ENCODE data around the gene ULK2. TPM values are rescaled to one million over a fixed set of nuclear protein-coding genes. Genes with fewer than 3 reads are reported as not detected.

Gene ULK2
- total and polyA plus RNA-seq, 2 of the 13 experiments (the other 11 are each of a cell fraction or from before 2014, with no cell fraction given), result 0.01 TPM; not detected in 1

DNA sequence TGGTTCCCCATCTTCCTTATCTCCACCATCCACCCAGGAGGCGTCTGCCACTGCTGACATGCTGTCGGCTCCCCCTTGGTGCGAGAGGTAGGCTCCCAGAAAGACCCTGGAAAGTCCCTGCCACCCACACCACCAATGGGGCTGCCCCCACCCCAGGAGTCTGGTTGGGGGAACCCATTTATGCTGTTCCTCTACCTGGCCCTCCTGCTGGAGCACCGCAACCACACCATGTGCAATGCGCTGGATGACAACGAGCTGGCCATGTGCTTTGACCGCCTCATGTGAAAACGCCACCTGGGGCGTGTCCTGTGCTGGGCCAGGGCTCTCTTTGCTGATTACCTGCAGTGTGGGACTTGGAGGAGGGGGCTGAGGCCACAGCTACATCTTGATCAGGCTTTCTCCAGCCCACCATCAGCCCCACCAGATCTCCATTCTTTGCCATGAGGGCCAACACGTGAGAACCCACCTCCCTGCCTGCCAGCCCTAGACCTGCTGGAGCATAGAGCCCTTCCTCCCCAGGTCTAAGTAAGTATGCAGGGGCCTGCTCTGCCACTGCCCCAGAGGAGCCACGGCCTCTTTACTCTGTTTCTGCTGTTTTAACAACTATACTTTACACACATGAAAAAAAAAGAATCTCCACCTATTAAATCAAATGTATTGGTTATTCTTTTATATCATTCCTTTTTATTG is 111.8 kb downstream of the ULK2 start:
- H3K9ac ChIP-seq (ENCODE audit: insufficient read depth, low read depth, low read length), result no peak overlapping the region
- BruUV-seq (replicated peaks), result no TSS peak
- no peaks in the 10 kb centered on the region for H3K79me2 ChIP-seq (ENCODE audit: insufficient read depth, low read length)
- no peaks in the 10 kb centered on the region for H3K36me3 ChIP-seq (replicated peaks in 1 of 2; ENCODE audit: control insufficient read depth in 1 of 2, insufficient read depth in 2 of 2, low read length in 2 of 2)
- no peak overlapping the region for H3K4me3 ChIP-seq (replicated peaks in 1 of 3; ENCODE audit: insufficient read depth in 1 of 3, low read depth in 2 of 3, low read length in 3 of 3)
- H3K27ac ChIP-seq (ENCODE audit: extremely low read length, insufficient read depth, low read length), result no peak overlapping the region
- H3K27me3 ChIP-seq (ENCODE audit: control insufficient read depth in 1 of 2, insufficient read depth in 2 of 2, low read length in 2 of 2), result 0 out of 5 replicates have a peak, but pooled peaks cover 0 to 4% of the 10 kb centered on the region in 2 experiments
- no peak overlapping the region for H3K4me2 ChIP-seq (ENCODE audit: low read depth, low read length)
- intact Hi-C loops (cut with micrococcal nuclease; ENCODE audit: unreplicated experiment) (no loop called here), in situ Hi-C loops (cut with HindIII; ENCODE audit: extremely low pct_ligation_motif_present, low pct_unique_long_range_greater_than_20kb) (no loop called here)
- no peak for DNase-seq (ENCODE audit: low spot score)
- no peaks in the 10 kb centered on the region for H3K9me3 ChIP-seq (ENCODE audit: low read length)
- no peak for FAIRE-seq
- ChIA-PET POLR2A (no interaction called here), CTCF (ENCODE audit: low intra/inter-chr PET ratio, low total read pairs) (no interaction called here)
- TF ChIP-seq PCBP1 (IDR thresholded peaks at IDR 0.05; ENCODE audit: borderline replicate concordance, low read depth, low read length) (no peak), PPARG (CRISPR knock-in tag; conservative IDR thresholded peaks at IDR 0.05) (no peak), MEF2D (CRISPR knock-in tag; IDR thresholded peaks at IDR 0.05) (no peak), ZNF562 (CRISPR knock-in tag; IDR thresholded peaks at IDR 0.05; ENCODE audit: borderline replicate concordance) (no peak)
- TF ChIP-seq, protein P1, sequence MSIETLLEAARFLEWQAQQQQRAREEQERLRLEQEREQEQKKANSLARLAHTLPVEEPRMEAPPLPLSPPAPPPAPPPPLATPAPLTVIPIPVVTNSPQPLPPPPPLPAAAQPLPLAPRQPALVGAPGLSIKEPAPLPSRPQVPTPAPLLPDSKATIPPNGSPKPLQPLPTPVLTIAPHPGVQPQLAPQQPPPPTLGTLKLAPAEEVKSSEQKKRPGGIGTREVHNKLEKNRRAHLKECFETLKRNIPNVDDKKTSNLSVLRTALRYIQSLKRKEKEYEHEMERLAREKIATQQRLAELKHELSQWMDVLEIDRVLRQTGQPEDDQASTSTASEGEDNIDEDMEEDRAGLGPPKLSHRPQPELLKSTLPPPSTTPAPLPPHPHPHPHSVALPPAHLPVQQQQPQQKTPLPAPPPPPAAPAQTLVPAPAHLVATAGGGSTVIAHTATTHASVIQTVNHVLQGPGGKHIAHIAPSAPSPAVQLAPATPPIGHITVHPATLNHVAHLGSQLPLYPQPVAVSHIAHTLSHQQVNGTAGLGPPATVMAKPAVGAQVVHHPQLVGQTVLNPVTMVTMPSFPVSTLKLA (IDR thresholded peaks at IDR 0.05), result peak; percentile 89
- TF ChIP-seq, protein P2, sequence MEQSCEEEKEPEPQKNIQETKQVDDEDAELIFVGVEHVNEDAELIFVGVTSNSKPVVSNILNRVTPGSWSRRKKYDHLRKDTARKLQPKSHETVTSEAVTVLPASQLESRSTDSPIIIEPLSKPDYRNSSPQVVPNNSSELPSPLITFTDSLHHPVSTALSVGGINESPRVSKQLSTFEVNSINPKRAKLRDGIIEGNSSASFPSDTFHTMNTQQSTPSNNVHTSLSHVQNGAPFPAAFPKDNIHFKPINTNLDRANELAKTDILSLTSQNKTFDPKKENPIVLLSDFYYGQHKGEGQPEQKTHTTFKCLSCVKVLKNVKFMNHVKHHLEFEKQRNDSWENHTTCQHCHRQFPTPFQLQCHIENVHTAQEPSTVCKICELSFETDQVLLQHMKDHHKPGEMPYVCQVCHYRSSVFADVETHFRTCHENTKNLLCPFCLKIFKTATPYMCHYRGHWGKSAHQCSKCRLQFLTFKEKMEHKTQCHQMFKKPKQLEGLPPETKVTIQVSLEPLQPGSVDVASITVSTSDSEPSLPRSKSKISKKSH (CRISPR knock-in tag; IDR thresholded peaks at IDR 0.05; ENCODE audit: borderline replicate concordance), result no peak
- TF ChIP-seq, protein P3, sequence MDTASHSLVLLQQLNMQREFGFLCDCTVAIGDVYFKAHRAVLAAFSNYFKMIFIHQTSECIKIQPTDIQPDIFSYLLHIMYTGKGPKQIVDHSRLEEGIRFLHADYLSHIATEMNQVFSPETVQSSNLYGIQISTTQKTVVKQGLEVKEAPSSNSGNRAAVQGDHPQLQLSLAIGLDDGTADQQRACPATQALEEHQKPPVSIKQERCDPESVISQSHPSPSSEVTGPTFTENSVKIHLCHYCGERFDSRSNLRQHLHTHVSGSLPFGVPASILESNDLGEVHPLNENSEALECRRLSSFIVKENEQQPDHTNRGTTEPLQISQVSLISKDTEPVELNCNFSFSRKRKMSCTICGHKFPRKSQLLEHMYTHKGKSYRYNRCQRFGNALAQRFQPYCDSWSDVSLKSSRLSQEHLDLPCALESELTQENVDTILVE (CRISPR knock-in tag; IDR thresholded peaks at IDR 0.05), result no peak
- H2AFZ ChIP-seq (ENCODE audit: low read length), result no peak overlapping the region
- ATAC-seq, result no peak
- 81% methylated on average over 9 of the region's 11 CpGs for WGBS (ENCODE audit: low lambda C conversion rate)
- H3K4me1 ChIP-seq (ENCODE audit: insufficient read depth, low read length), result peaks cover 29% of the 10 kb centered on the region
- no peaks in the 10 kb centered on the region for H4K20me1 ChIP-seq (ENCODE audit: insufficient read depth, low read length)

Measured in HepG2 (cell line).